NCI-H2196 (cell line): ENCODE data around the gene PLA2G4D.

Experiments
- DNase-seq: peaks from one replicate; lab custom pipeline; 2025; ENCODE audit not compliant: unreplicated experiment; lab: John Stamatoyannopoulos, UW

The PLA2G4D gene

DNA sequence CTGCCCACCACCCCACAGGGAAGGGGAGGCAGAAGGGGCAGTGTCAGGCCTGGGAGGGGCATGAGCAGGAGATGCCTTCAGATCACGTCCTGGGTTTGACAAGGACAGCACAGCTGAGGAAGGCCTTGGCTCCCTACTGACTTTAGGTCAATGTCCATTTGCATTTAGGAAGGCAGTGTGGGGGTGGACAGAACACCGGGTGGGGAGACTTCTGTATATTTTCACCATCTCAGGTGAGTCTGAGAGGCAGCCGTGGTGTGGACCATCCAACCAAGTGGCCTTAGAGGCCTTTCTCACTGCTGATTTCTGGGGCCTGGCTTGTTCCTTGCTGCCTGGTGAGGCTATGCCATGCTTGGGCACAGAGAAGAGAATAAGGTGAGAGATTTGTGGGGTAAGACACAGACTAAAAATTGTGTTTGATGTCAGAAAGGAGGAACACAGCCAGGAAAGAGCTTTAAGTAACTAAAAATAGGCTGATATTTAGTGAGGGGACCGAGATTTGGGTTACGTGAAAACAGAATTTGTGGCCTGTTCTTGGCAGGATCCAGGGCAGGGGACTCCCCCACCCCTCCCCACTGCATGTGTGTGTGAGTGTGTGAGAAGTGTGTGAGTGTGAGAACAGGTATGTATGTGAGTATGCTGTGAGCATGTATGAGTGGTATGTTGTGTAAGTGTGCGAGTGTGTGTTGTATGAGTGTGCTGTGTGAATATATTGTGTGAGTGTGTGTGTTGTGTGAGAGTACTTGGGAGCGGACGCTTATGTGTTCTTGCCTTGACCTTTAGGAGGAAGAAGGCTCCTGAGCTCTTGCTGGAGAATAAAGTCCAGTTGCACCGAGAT lies 61.8 kb downstream of the PLA2G4D start:
- DNase-seq = no peak

DNA sequence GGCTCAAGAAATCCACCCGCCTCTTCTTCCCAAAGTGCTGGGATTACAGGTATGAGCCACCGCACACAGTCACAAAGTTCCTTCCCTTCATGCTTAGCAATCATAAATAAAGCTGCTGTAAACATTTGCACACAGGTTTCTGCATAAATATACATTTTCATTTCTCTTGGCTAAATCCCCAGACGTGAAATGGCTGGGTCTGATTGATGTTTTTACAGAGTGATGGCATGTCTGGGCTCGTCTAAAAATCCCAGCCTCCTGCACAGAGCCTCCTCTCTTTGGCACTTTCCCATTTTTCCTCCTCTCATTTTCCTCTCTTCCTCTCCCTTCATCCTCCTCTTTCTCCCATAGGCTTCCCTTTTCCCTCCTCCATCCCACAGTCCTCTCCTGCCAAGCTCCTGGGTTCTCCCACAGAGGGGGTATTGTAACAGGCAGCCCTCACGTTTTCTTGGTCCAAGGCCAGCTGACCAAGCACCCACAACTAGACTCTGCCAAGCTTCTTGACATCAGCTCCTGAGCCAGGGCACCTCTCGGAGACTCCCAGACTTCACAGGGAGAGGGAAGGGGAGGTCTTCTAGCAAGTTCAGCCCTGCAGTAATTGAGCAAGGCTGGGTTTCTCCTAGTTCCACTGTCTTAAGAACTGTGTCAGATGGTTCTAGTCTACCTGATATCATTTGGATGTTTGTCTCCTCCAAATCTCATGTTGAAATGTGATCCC lies 63.0 kb downstream of the PLA2G4D start:
- no peak for DNase-seq

DNA sequence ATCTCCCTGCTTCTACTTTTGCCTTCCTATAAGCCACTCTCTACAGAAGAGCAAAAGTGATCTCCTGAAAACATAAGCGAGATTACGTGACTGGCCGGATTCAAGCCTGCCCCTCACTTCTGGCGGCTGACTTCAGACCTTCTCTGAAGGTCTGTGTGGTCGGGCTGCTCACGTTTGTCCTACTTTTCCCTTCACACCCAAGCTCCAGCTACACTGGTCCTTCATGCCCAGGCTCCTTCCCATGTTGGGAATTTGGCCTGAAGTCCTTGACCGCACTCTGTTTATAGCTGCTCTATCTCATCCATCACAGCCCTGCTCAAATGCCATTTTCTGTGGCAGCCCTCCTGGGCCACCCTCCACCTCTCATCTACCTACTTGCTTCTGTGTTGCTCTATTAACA lies 66.8 kb downstream of the PLA2G4D start:
- DNase-seq = no peak

DNA sequence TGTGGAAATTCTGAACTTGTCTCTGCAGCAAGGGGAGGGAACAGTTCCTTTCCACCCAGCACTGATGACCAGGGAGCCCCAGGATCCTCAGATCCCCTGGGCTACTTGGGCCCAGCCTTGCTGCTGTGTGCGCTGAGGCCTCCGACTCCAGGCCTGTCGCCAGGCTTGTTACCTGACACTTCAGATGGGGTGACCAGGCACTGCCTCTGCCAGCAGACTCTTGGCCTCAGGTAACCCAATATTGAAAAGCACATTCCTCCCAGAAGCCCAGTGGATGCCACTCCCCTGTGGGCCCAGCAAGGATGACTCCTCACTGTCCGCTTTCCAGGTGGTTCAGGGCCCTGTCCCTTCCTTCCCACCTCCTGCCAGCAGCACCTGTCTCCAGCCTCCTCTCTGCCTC lies 70.1 kb downstream of the PLA2G4D start:
- no peak for DNase-seq

DNA sequence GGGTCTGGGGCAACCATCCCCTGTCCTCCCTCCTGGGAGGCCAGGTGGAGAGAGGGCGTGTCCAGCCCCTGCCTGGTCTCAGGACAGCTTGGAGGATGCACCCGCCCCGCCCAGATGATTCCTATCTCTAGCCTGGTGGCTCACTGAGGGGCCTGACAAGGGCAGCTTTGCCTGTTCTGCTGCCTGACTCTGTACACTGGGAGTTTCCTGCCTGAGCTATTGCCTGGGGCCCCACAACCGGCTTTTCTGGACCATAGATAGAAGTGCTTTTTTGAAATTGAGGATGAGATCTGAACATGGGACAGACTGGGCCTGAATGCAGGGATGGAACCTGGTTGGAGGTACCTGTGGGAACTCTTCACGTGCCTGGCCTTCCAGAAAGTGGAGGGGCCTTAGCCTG lies 72.8 kb downstream of the PLA2G4D start:
- no peak for DNase-seq

- no peak for DNase-seq
Observed at GRCh38 chr15:42020713-42021273, 73.6 kb downstream of the PLA2G4D start, which contains the start of gene PLA2G4E. Gene PLA2G4E (minus strand): TSS chr15:42021042. CDS start chr15:42021030, 12 bp downstream.

GRCh38 chr15:42018306-42019224 lies 75.8 kb downstream of the PLA2G4D start:
- DNase-seq = no peak
